ENCODE data around the gene TUBB1. TPM values are rescaled to one million over a fixed set of nuclear protein-coding genes. Genes with fewer than 3 reads are reported as not detected.
A peak's percentile ranks its signal among the peaks of the same experiment; 100 is the strongest.
"Not testable (repeated sequence)": the region's sequence is repeated elsewhere in the genome, so short reads cannot be mapped to it uniquely, and the experiment has no call there.

TUBB1 gene
- total RNA-seq, 4 donors from 2014 or later: 0.15 TPM; not detected in 3

- H3K4me3 ChIP-seq: no peak overlapping the region
- peak overlapping the region in 1 of 4 donors; percentile 90 for H3K27ac ChIP-seq
- TF ChIP-seq POLR2AphosphoS5 (IDR thresholded peaks at IDR 0.05): no peak
- TF ChIP-seq EP300 (IDR thresholded peaks at IDR 0.05): no peak
- no peak for TF ChIP-seq POLR2A (IDR thresholded peaks at IDR 0.05)
- TF ChIP-seq CTCF (IDR thresholded peaks at IDR 0.05): no peak
- peaks cover 11 to 39% (median 20%) of the 10 kb centered on the region in 3 donors for H3K4me1 ChIP-seq
- peaks cover 4 to 60% of the 10 kb centered on the region in 2 donors for H3K36me3 ChIP-seq
- ATAC-seq: no peak
- WGBS, 2 donors (ENCODE audit: low coverage in 1 of 2): 78 to 85% methylated on average over 2 of the region's 2 CpGs
- no peaks in the 10 kb centered on the region for H3K9me3 ChIP-seq
- H3K27me3 ChIP-seq: no peaks in the 10 kb centered on the region
These were observed 14.5 kb downstream of the TUBB1 start for GRCh38 chr20:59033616-59034165.

GRCh38 chr20:59035381-59035780 lies 16.2 kb downstream of the TUBB1 start:
- peaks cover 6 to 33% (median 14%) of the 10 kb centered on the region in 3 donors for H3K4me1 ChIP-seq
- no peak overlapping the region for H3K4me3 ChIP-seq
- H3K27ac ChIP-seq: no peak overlapping the region
- ATAC-seq: no peak
- 100% methylated on average over 2 to 3 of the region's 3 CpGs for WGBS, 2 donors (ENCODE audit: low coverage in 1 of 2)
- TF ChIP-seq CTCF (IDR thresholded peaks at IDR 0.05) (no peak), EP300 (IDR thresholded peaks at IDR 0.05) (no peak), POLR2A (IDR thresholded peaks at IDR 0.05) (no peak), POLR2AphosphoS5 (IDR thresholded peaks at IDR 0.05) (no peak)
- H3K9me3 ChIP-seq: no peaks in the 10 kb centered on the region
- peaks cover 4 to 47% of the 10 kb centered on the region in 2 donors for H3K36me3 ChIP-seq
- no peaks in the 10 kb centered on the region for H3K27me3 ChIP-seq

GRCh38 chr20:59037386-59037785 lies 18.2 kb downstream of the TUBB1 start:
- WGBS, 2 donors (ENCODE audit: low coverage in 1 of 2): 89 to 94% methylated on average over 9 to 11 of the region's 12 CpGs
- Histone ChIP-seq H3K9me3 (no peaks in the 10 kb centered on the region), H3K27ac (no peak overlapping the region), H3K27me3 (no peaks in the 10 kb centered on the region), H3K4me3 (no peak overlapping the region), H3K4me1 (peaks cover 0 to 38% (median 20%) of the 10 kb centered on the region in 3 donors), H3K36me3 (peaks cover 4 to 47% of the 10 kb centered on the region in 2 donors)
- ATAC-seq: no peak
- TF ChIP-seq EP300 (IDR thresholded peaks at IDR 0.05) (no peak), POLR2A (IDR thresholded peaks at IDR 0.05) (no peak), CTCF (IDR thresholded peaks at IDR 0.05) (no peak), POLR2AphosphoS5 (IDR thresholded peaks at IDR 0.05) (no peak)

- TF ChIP-seq POLR2A (IDR thresholded peaks at IDR 0.05): no peak
- TF ChIP-seq CTCF (IDR thresholded peaks at IDR 0.05): no peak
- TF ChIP-seq POLR2AphosphoS5 (IDR thresholded peaks at IDR 0.05): no peak
- TF ChIP-seq EP300 (IDR thresholded peaks at IDR 0.05): no peak
These were observed 20.0 kb downstream of the TUBB1 start for GRCh38 chr20:59039233-59039632.

GRCh38 chr20:59040667-59041066 lies 21.4 kb downstream of the TUBB1 start:
- WGBS, 2 donors (ENCODE audit: low coverage in 1 of 2): 80% methylated on average over 2 to 5 of the region's 5 CpGs
- no peak for ATAC-seq
- no peak overlapping the region for H3K27ac ChIP-seq

More at GRCh38 chr20:59039233-59039632, 20.0 kb downstream of the TUBB1 start:
- 59 to 89% methylated on average over 1 of the region's 1 CpG for WGBS, 2 donors (ENCODE audit: low coverage in 1 of 2)
- Histone ChIP-seq H3K27me3 (no peaks in the 10 kb centered on the region), H3K36me3 (peaks cover 4 to 41% of the 10 kb centered on the region in 2 donors), H3K27ac (no peak overlapping the region), H3K4me1 (peaks cover 0 to 39% (median 23%) of the 10 kb centered on the region in 3 donors), H3K4me3 (no peak overlapping the region), H3K9me3 (no peaks in the 10 kb centered on the region)
- ATAC-seq: no peak

GRCh38 chr20:59041487-59041886 lies 22.3 kb downstream of the TUBB1 start:
- WGBS, 2 donors (ENCODE audit: low coverage in 1 of 2): 77 to 84% methylated on average over 3 to 12 of the region's 16 CpGs
- ATAC-seq: not testable (repeated sequence)

More at GRCh38 chr20:59040667-59041066, 21.4 kb downstream of the TUBB1 start:
- peaks cover 0 to 27% of the 10 kb centered on the region in 2 donors for H3K36me3 ChIP-seq
- H3K4me1 ChIP-seq: peaks cover 0 to 39% (median 23%) of the 10 kb centered on the region in 3 donors
- no peaks in the 10 kb centered on the region for H3K27me3 ChIP-seq
- no peak overlapping the region for H3K4me3 ChIP-seq
- no peaks in the 10 kb centered on the region for H3K9me3 ChIP-seq
- TF ChIP-seq POLR2A (IDR thresholded peaks at IDR 0.05) (no peak), CTCF (IDR thresholded peaks at IDR 0.05) (no peak), EP300 (IDR thresholded peaks at IDR 0.05) (no peak), POLR2AphosphoS5 (IDR thresholded peaks at IDR 0.05) (no peak)

More at GRCh38 chr20:59041487-59041886, 22.3 kb downstream of the TUBB1 start:
- Histone ChIP-seq H3K27ac (peak overlapping the region in 2 of 4 donors; percentile 83 to 86), H3K36me3 (peaks cover 0 to 19% of the 10 kb centered on the region in 2 donors), H3K4me1 (peaks cover 0 to 39% (median 23%) of the 10 kb centered on the region in 3 donors), H3K4me3 (peak overlapping the region in 1 of 2 donors; percentile 94)
- not testable (repeated sequence) for H3K9me3 ChIP-seq, H3K27me3 ChIP-seq

Measured in gastroesophageal sphincter (tissue), 4 donors.